GM12873 (cell line): ENCODE data around the gene F7.
A peak's percentile ranks its signal among the peaks of the same experiment; 100 is the strongest.

Source experiments
- CTCF ChIP-seq: IDR thresholded peaks from 2 replicates; pipeline ENCODE4 v1.5.1; 2012; ENCODE audit warnings: low read depth, mild to moderate bottlenecking, moderate library complexity, low read length, control low read depth; ENCODE audit not compliant: insufficient read depth; ENCODE audit errors: missing control alignments

The F7 gene

DNA sequence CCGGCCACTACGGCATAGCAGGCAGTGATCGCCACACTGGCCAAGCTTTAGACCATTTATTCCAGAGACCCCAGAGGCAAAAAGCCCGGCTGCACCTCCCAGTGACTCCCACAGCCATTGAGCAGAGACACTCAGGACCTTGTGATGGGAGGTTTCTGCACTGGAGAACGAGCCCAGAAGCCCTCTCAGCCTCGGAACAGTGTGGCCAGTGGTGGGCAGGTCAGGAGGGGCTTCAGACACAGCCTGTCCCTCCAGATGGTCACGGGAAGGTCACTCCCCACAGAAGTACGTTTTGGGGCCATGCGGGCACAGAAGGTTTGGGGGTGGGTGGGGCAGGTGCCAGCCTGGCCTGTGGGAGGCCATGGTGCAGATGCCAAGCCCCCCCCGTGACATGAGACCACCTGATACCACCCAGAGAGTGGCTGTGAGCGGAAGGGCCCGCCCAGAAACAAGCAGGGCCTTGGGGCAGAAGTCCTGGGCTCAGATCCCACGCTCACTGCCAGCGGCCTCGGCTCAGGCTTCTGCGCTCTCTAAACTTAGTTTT is 16.4 kb downstream of the F7 start:
- TF ChIP-seq CTCF, result no peak

DNA sequence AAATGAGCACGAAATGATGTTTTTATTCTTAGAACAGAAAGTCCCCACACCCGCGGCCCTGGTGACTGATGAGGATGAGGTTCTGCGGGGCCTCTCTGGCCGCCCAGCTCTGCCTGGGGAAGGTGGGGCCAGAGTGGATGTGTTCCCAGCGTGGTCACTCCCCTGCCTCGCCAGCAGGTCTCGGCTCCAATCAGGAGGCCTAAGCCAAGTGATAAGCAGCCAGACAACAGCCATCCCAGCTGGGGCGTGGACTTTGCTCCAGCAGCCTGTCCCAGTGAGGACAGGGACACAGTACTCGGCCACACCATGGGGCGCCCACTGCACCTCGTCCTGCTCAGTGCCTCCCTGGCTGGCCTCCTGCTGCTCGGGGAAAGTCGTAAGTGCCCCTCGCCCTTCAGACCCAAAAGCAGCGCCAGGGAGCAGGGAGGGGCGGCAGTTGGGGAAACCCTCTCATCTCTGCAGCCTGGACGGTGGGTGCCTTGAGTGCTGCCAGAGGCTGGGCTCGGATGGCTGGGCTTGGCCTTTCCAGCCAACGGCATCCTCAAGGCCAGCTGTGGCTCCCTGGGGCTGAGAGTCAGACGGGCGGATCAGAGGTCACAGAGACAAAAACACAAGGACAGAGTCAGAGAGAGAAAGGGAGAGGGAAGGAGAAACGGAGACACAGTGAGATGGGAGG is 17.1 kb downstream of the F7 start, which contains the start of gene F10:
TSS of gene F10 (plus strand) at position 250 of the 676 bp plus-strand sequence. CDS start at position 307, 57 bp downstream.
- no peak for TF ChIP-seq CTCF

DNA sequence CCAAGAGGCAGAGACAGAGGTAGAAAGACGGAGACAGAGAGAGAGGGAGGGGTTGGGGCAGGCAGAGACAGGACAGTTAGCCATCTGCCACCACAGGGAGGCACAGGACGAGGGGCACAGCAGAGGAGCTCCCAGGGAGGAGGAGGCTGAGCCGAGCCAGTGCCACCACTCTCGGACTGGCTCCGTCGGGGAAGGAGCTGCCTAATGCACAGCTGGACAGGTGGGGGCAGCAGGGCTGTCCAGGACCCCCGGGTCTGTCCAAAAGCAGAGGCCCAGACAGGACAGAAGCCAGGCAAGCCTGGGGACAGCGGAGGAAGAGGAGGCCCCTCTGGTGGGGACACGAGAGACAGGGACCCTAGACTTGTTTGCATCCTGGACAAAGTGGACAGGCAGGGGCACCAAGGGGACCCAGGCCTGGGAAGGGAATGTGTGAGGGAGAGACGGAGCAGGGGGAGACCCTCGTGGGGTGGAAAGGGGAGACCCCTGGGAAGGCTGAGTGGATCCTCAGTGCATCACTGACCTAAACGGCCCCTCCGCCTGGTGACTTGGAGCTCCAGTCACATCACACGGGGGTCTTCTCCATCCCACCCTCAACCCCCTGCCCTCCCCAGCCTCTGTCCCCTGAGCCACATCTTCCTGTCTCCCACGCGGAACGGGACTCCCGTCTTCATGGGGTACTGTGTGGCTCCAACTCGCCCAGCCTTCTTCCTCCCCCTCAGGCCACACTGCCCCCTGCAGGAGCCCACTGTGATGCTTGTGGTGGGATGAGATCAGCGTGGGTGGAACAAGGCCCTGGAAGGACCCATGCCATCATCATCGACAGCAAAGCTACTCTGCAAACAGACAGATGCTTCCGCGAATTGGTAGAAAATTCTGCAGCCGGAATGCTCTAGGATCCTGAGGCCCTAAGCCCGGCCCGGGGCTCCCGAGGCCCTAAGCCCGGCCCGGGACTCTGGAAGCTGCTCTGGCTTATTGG is 17.9 kb downstream of the F7 start:
- TF ChIP-seq CTCF, result peak; percentile 37

DNA sequence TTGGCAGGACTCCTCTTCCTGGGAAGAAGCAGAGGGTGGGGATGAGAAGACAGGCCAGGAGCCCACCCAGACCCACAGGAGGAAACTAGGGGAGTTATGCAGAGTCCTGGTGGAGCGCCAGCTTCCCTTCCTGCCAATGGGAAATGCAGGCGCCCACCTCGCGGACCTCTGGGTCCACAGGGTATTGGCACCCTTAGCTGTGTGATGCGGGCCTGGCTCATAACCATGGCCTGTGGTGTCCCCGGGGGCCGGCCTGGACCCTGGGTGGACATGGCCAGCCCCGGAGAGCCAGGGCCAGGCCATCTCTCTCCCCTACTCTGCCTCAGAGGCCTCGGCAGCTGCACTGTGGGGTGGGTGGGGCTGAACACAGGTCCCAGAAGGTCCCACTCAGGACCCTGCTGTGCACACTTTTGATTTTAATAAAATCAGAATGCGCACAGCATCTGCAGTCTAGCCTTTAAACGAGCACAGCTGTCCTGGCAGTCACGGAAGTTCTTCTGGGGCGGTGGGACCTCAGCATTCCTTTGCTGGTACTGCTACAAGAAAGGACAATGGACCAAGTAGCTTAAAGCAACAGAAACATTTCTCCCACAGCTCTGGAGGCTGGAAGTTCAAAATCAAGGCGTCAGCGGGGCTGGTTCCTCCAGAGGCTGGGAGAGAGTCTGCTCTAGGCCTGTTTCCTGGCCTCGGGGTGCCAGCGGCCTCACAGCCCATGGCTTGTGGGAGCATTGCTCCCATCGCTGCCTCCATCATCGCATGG is 18.8 kb downstream of the F7 start:
- no peak for TF ChIP-seq CTCF

DNA sequence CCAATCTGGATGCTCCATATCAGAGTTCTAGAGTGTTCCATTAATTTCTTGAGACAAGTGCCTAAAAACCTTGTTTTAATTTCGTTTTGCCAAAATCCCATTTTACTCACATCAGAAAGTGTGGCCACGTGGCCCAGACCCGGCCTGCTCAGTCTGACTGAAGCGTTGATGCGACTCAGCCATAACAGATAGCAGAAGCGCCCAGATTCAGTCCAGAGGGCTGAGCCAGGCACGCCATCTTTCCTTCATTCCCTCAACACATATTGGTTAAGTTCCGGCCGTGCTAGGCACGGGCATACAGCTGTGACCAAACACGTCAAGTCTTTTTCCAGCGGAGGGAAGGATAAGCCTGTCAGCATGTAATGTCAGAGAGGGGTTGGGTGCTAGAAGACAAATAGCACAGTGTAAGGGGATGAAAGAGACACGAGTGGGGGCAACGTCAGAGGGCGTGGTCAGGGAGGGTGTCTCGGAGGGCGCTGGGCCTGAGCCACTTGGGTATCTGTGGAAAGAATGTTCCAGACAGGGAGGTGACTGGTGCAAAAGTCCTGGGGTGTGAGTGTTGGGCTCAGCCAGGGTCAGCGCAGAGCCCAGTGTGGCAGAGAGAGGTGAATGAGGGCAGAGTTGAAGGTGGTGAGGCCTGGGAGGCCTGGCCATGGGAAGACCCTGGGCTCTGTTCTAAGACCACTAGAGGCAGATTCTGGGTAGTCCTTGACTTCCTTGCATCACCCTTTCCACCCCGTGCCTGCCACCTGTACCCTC is 20.1 kb downstream of the F7 start:
- TF ChIP-seq CTCF, result no peak

DNA sequence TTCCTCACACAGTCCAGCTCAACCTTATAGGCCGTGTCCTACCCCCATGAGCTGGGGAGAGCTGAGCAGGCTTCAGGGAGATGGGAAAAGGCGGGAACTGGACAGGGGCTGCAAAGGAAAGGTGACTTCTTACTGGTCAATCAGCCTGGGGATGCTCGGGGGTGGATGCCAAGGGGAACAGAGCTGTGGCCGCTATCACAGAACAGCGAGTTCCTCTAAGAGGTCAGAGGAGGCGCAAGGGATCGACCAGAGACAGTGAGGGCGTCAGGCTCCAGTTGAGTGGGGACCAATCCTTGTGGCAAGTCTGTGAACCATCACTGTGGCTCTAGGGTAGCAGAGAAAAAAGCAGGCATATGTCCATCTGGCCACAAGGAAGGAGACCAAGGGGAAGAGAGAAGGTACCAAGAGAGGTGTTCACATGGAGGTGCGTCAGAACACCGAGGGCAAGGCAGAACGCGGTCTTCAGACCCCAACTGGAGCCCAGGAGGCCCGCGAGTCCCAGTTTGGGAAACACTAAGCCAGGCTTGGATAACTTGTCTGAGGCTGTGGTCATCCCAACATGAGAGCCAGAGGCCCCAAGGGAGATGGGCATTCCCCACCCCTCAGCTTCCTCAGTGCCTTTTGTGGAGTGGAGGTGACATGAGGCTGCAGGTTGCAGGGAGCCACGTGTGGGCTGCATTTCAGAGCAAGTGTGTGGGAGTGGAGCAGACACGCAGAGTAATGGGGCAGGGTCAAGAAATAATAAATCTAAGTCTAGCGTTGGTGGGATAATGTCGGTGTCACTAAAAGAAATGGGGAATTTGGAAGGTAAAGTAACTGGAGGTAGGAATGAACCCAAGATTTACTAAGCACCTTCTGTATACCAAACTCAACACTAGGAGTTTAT is 20.9 kb downstream of the F7 start:
- TF ChIP-seq CTCF, result no peak
